ENCODE results near the gene KCNQ5. TPM values are rescaled to one million over a fixed set of nuclear protein-coding genes. Genes with fewer than 3 reads are reported as not detected.

KCNQ5 gene
- total and polyA plus RNA-seq, 4 donors: 0.15 to 8.1 (median 2.4) TPM

DNA sequence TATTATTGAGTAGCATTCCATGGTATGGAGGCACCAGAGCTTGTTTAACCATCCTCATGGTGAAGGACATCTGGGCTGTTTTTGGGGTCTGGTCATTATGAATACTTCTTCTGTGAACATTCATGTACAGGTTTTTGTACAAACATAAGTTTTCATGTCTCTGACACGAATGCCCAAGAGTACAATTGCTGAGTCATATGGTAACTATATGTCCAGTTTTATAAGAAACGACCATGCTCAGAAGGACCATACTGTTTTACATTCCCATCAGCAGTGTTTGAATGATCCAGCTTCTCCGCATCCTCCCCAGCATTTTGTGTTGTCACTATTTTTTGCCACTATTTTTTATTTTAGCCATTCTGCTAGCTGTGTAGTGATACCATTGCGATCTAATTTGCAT is 414.8 kb downstream of the KCNQ5 start:
- H3K4me3 ChIP-seq (ENCODE audit: low read length in 2 of 2): no peak overlapping the region
- no peak for DNase-seq
- H3K36me3 ChIP-seq (ENCODE audit: control insufficient read depth in 1 of 2, insufficient read depth in 2 of 2, low read length in 1 of 2): no peaks in the 10 kb centered on the region
- H3K4me1 ChIP-seq (ENCODE audit: control insufficient read depth in 1 of 2, insufficient read depth in 2 of 2, low read length in 2 of 2): no peaks in the 10 kb centered on the region
- no peak overlapping the region for H3K27ac ChIP-seq (ENCODE audit: low read depth in 1 of 2, low read length in 2 of 2)
- no peaks in the 10 kb centered on the region for H3K9me3 ChIP-seq (ENCODE audit: control insufficient read depth, low read length)
- intact Hi-C loops (cut with DNase I): no loop called here
- no peak for ATAC-seq (ENCODE audit: low FRiP score)
- no peaks in the 10 kb centered on the region for H3K27me3 ChIP-seq (ENCODE audit: control insufficient read depth in 1 of 2, insufficient read depth in 2 of 2, low read length in 1 of 2)
- WGBS, 2 donors: 88 to 89% methylated on average over 4 of the region's 4 CpGs

DNA sequence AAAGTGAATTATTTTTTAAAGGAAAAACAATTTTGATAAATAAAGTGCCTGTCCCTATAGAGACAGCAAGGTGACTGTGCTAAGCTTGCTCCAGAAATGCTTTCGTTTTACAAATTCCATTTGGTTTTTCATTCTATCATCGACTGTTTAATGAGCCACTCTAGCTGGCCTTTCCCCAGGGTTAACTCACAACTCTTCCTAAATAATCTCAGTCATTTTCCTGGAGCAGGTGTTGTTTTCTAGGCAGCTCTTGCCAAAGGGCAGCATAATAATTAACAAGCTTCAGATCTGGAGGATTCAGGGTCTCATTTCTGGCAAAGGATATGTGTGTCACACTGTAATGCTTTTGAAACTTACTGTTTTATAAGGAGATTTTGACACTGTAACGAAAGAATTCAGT is 419.2 kb downstream of the KCNQ5 start:
- no peaks in the 10 kb centered on the region for H3K36me3 ChIP-seq (ENCODE audit: control insufficient read depth in 1 of 2, insufficient read depth in 2 of 2, low read length in 1 of 2)
- WGBS, 2 donors: 19 to 31% methylated on average over 3 of the region's 3 CpGs
- no peaks in the 10 kb centered on the region for H3K27me3 ChIP-seq (ENCODE audit: control insufficient read depth in 1 of 2, insufficient read depth in 2 of 2, low read length in 1 of 2)
- H3K27ac ChIP-seq (ENCODE audit: low read depth in 1 of 2, low read length in 2 of 2): no peak overlapping the region
- intact Hi-C loops (cut with DNase I): loop anchor here in 1 of 2 donors (10.0 kb wide), 2 partner anchors 86 to 416 kb away; partner anchors contain the start of gene KCNQ5
- peaks cover 0 to 7% of the 10 kb centered on the region in 2 donors for H3K4me1 ChIP-seq (ENCODE audit: control insufficient read depth in 1 of 2, insufficient read depth in 2 of 2, low read length in 2 of 2)
- H3K4me3 ChIP-seq (ENCODE audit: low read length in 2 of 2): peak overlapping the region; percentile 42 to 69
- DNase-seq (no peak), ATAC-seq (ENCODE audit: low FRiP score) (no peak)
- no peaks in the 10 kb centered on the region for H3K9me3 ChIP-seq (ENCODE audit: control insufficient read depth, low read length)

DNA sequence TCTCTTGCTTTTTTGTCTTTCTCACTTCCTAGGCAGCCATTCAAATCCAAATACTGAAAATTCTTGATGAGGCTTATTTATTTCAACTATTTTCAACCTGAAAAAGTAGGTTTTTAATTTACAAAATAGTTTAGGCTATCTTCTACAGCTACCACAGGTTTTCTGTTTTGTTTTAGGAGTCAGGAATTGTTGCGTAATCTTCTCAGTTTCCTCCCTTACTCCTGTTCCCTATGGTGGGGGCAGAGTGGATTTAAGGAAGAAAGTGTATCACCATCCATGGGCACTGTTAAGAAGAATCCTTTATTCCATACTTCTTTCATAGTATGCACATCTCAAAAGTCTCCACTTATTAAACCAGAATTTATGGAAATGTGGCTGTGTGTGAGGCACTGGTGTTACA is 421.0 kb downstream of the KCNQ5 start:
- no peak for ATAC-seq (ENCODE audit: low FRiP score)
- no peak for DNase-seq
- peaks cover 0 to 7% of the 10 kb centered on the region in 2 donors for H3K4me1 ChIP-seq (ENCODE audit: control insufficient read depth in 1 of 2, insufficient read depth in 2 of 2, low read length in 2 of 2)
- WGBS, 2 donors: 85 to 97% methylated on average over 1 of the region's 1 CpG
- no peak overlapping the region for H3K4me3 ChIP-seq (ENCODE audit: low read length in 2 of 2)
- H3K9me3 ChIP-seq (ENCODE audit: control insufficient read depth, low read length): no peaks in the 10 kb centered on the region
- H3K27ac ChIP-seq (ENCODE audit: low read depth in 1 of 2, low read length in 2 of 2): no peak overlapping the region
- H3K36me3 ChIP-seq (ENCODE audit: control insufficient read depth in 1 of 2, insufficient read depth in 2 of 2, low read length in 1 of 2): no peaks in the 10 kb centered on the region
- no peaks in the 10 kb centered on the region for H3K27me3 ChIP-seq (ENCODE audit: control insufficient read depth in 1 of 2, insufficient read depth in 2 of 2, low read length in 1 of 2)
- intact Hi-C loops (cut with DNase I): loop anchor here in 1 of 2 donors (10.0 kb wide), 2 partner anchors 88 to 418 kb away; partner anchors contain the start of gene KCNQ5

DNA sequence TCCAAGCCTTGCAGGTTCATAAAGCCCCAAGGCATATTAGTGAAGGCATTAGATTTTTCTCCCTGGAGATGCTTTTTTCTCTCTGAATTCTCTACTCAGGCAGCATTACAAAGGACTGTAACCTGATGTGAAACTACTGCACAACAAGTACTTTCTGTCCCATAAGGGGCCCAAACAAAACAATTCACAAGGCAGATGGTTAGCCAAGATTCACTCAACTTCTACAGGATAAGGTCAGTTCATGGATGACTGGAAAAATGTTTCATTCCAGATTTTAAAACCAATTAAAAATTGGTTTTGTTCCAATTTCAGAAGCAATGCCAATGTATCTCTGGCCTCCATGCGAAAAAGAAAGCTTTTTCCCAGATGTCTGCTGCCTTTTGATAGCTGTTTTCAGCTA is 421.6 kb downstream of the KCNQ5 start:
- Histone ChIP-seq H3K27ac (ENCODE audit: low read depth in 1 of 2, low read length in 2 of 2) (peak overlapping the region in 1 of 2 donors; percentile 40), H3K4me1 (ENCODE audit: control insufficient read depth in 1 of 2, insufficient read depth in 2 of 2, low read length in 2 of 2) (peaks cover 0 to 7% of the 10 kb centered on the region in 2 donors), H3K9me3 (ENCODE audit: control insufficient read depth, low read length) (no peaks in the 10 kb centered on the region), H3K27me3 (ENCODE audit: control insufficient read depth in 1 of 2, insufficient read depth in 2 of 2, low read length in 1 of 2) (no peaks in the 10 kb centered on the region), H3K4me3 (ENCODE audit: low read length in 2 of 2) (no peak overlapping the region), H3K36me3 (ENCODE audit: control insufficient read depth in 1 of 2, insufficient read depth in 2 of 2, low read length in 1 of 2) (no peaks in the 10 kb centered on the region)
- ATAC-seq (ENCODE audit: low FRiP score) (no peak), DNase-seq (no peak)
- 81 to 90% methylated on average over 1 of the region's 1 CpG for WGBS, 2 donors
- intact Hi-C loops (cut with DNase I): loop anchor here in 1 of 2 donors (10.0 kb wide), 2 partner anchors 89 to 419 kb away; partner anchors contain the start of gene KCNQ5

DNA sequence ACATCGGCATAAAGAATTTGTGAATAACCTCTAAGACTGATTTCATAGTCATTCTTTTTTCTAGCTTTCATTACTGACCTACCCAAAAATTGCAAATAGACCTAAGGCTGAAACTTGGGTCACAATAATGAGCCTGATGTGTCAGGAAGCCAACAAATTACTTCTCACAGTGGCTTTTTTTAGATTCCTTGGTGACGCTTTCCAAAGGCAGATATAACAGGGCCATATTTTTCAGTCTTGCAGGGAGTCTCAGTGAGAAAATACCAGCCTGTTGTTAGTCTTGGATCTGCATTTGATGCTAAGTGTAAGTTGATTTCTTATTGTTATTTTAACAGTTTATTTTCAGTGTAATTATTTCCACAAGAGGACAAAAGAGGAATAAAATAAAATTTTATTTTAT is 423.7 kb downstream of the KCNQ5 start:
- Histone ChIP-seq H3K27ac (ENCODE audit: low read depth in 1 of 2, low read length in 2 of 2) (no peak overlapping the region), H3K27me3 (ENCODE audit: control insufficient read depth in 1 of 2, insufficient read depth in 2 of 2, low read length in 1 of 2) (no peaks in the 10 kb centered on the region), H3K4me1 (ENCODE audit: control insufficient read depth in 1 of 2, insufficient read depth in 2 of 2, low read length in 2 of 2) (peaks cover 0 to 7% of the 10 kb centered on the region in 2 donors), H3K4me3 (ENCODE audit: low read length in 2 of 2) (no peak overlapping the region), H3K9me3 (ENCODE audit: control insufficient read depth, low read length) (no peaks in the 10 kb centered on the region), H3K36me3 (ENCODE audit: control insufficient read depth in 1 of 2, insufficient read depth in 2 of 2, low read length in 1 of 2) (no peaks in the 10 kb centered on the region)
- WGBS, 2 donors: 4 to 6% methylated on average over 2 of the region's 2 CpGs
- ATAC-seq (ENCODE audit: low FRiP score) (no peak), DNase-seq (no peak)
- intact Hi-C loops (cut with DNase I): loop anchor here in 1 of 2 donors (10.0 kb wide), 2 partner anchors 91 to 421 kb away; partner anchors contain the start of gene KCNQ5

DNA sequence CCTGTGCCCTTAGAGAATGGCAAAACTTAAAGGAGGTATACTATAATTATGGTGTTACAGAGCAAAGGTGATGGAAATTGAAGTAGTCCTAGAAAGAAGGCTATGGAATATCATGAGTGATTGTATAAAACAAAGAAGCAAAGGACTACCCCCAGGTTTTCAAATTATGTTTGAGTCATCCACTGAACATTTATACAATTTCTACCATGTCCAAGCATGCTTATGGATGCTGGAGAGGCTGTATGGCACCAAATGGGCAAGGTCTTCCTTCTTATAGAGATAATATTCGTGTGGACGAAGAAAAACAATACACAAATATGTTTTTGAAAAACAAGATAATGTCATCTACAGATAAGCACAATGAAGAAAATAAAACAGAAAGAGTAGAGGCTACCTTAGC is 425.9 kb downstream of the KCNQ5 start:
- intact Hi-C loops (cut with DNase I): loop anchor here in 1 of 2 donors (10.0 kb wide), 2 partner anchors 93 to 423 kb away; partner anchors contain the start of gene KCNQ5
- Histone ChIP-seq H3K27me3 (ENCODE audit: control insufficient read depth in 1 of 2, insufficient read depth in 2 of 2, low read length in 1 of 2) (no peaks in the 10 kb centered on the region), H3K4me3 (ENCODE audit: low read length in 2 of 2) (no peak overlapping the region), H3K36me3 (ENCODE audit: control insufficient read depth in 1 of 2, insufficient read depth in 2 of 2, low read length in 1 of 2) (no peaks in the 10 kb centered on the region), H3K27ac (ENCODE audit: low read depth in 1 of 2, low read length in 2 of 2) (no peak overlapping the region), H3K4me1 (ENCODE audit: control insufficient read depth in 1 of 2, insufficient read depth in 2 of 2, low read length in 2 of 2) (peaks cover 0 to 3% of the 10 kb centered on the region in 2 donors), H3K9me3 (ENCODE audit: control insufficient read depth, low read length) (no peaks in the 10 kb centered on the region)
- no peak for DNase-seq
- WGBS, 2 donors: 26 to 31% methylated on average over 2 of the region's 2 CpGs
- ATAC-seq (ENCODE audit: low FRiP score): no peak

DNA sequence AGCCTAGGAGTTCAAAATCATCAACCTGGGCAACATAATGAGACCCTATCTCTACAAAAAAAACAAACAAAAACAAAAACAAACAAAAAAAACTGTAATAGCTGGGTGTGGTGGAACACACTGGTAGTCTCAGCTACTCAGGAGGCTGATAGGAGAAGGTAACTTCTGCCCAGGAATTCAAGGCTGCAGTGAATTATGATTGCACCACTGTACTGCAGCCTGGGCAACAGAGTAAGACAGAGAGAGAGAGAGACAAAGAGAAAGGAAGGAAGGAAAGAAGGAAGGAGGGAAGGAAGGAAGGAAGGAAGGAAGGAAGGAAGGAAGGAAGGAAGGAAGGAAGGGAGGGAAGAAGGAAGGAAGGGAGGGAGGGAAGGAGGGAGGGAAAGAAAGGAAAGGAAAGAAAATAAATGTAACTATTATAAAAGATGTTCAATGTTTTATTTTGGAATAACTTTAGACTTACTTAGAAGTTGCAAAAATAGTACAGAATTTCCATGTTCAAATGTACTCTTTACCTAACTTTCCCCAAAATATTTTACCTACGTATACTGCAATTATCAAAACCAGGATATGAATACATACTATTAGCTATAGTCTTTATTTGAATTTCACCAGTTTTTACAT is 428.2 kb downstream of the KCNQ5 start:
- Histone ChIP-seq H3K4me1 (ENCODE audit: control insufficient read depth in 1 of 2, insufficient read depth in 2 of 2, low read length in 2 of 2) (no peaks in the 10 kb centered on the region), H3K9me3 (ENCODE audit: control insufficient read depth, low read length) (no peaks in the 10 kb centered on the region), H3K4me3 (ENCODE audit: low read length in 2 of 2) (no peak overlapping the region), H3K27me3 (ENCODE audit: control insufficient read depth in 1 of 2, insufficient read depth in 2 of 2, low read length in 1 of 2) (no peaks in the 10 kb centered on the region), H3K36me3 (ENCODE audit: control insufficient read depth in 1 of 2, insufficient read depth in 2 of 2, low read length in 1 of 2) (no peaks in the 10 kb centered on the region), H3K27ac (ENCODE audit: low read depth in 1 of 2, low read length in 2 of 2) (no peak overlapping the region)
- no peak for ATAC-seq (ENCODE audit: low FRiP score)
- DNase-seq: no peak
- intact Hi-C loops (cut with DNase I): loop anchor here in 1 of 2 donors (10.0 kb wide), 2 partner anchors 95 to 425 kb away; partner anchors contain the start of gene KCNQ5
- 97 to 98% methylated on average over 1 of the region's 1 CpG for WGBS, 2 donors

DNA sequence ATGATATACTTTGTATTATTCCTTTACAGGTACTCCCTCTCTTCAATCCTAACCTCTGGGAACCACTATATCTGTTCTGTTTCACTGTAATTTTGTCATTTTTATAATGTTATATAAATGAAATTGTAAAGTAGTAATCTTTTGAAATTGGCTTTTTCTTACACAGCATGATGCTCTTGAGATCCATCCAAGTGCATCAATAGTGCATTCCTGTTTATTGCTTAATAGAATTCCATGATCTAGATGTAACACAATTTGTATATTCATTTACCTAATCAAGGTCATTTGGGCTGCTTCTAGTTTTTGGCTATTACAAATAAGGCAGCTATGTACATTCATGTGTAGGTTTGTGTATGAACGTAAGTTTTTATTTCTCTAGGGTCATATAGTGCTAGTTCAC is 428.8 kb downstream of the KCNQ5 start:
- 95 to 96% methylated on average over 1 of the region's 1 CpG for WGBS, 2 donors
- Histone ChIP-seq H3K27ac (ENCODE audit: low read depth in 1 of 2, low read length in 2 of 2) (no peak overlapping the region), H3K9me3 (ENCODE audit: control insufficient read depth, low read length) (no peaks in the 10 kb centered on the region), H3K4me1 (ENCODE audit: control insufficient read depth in 1 of 2, insufficient read depth in 2 of 2, low read length in 2 of 2) (no peaks in the 10 kb centered on the region), H3K4me3 (ENCODE audit: low read length in 2 of 2) (no peak overlapping the region), H3K27me3 (ENCODE audit: control insufficient read depth in 1 of 2, insufficient read depth in 2 of 2, low read length in 1 of 2) (no peaks in the 10 kb centered on the region), H3K36me3 (ENCODE audit: control insufficient read depth in 1 of 2, insufficient read depth in 2 of 2, low read length in 1 of 2) (no peaks in the 10 kb centered on the region)
- DNase-seq: no peak
- ATAC-seq (ENCODE audit: low FRiP score): no peak
- intact Hi-C loops (cut with DNase I): no loop called here

DNA sequence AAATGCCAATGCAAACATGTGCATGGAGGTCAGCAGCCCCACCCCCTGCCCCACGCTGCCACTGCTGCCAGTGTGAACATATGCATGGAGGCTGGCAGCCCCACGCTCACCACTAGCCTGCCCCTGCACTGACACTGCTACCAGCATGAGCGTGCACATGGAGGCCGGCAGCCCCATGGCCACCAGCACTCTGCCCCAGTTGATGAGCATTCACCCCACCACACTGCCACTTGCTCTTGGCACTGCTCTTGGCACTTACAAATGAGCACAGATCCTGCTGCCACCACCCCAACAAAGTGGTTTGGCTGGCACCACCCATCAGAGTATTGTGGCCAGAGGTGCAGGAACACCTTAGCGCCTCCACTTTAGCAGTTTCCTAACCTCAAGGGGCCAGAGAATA is 429.3 kb downstream of the KCNQ5 start:
- no peaks in the 10 kb centered on the region for H3K36me3 ChIP-seq (ENCODE audit: control insufficient read depth in 1 of 2, insufficient read depth in 2 of 2, low read length in 1 of 2)
- no peaks in the 10 kb centered on the region for H3K27me3 ChIP-seq (ENCODE audit: control insufficient read depth in 1 of 2, insufficient read depth in 2 of 2, low read length in 1 of 2)
- no peak overlapping the region for H3K27ac ChIP-seq (ENCODE audit: low read depth in 1 of 2, low read length in 2 of 2)
- intact Hi-C loops (cut with DNase I): no loop called here
- no peaks in the 10 kb centered on the region for H3K9me3 ChIP-seq (ENCODE audit: control insufficient read depth, low read length)
- no peak for ATAC-seq (ENCODE audit: low FRiP score)
- WGBS, 2 donors: 93 to 96% methylated on average over 5 of the region's 5 CpGs
- H3K4me3 ChIP-seq (ENCODE audit: low read length in 2 of 2): no peak overlapping the region
- no peak for DNase-seq
- H3K4me1 ChIP-seq (ENCODE audit: control insufficient read depth in 1 of 2, insufficient read depth in 2 of 2, low read length in 2 of 2): no peaks in the 10 kb centered on the region

All from aorta (tissue), 5 donors.